IPS DF 19.7 (cell line): Measurements from ENCODE around the gene DRGX.

Experiments
- DNase-seq: peaks from one replicate; pipeline ENCODE4 v3.0.0-alpha.2; 2013; ENCODE audit warnings: low read depth, low spot score

DRGX gene

GRCh38 chr10:49383853-49384252, 12.0 kb downstream of the DRGX start:
- DNase-seq = no peak

GRCh38 chr10:49382826-49383225, 13.1 kb downstream of the DRGX start:
- no peak for DNase-seq

GRCh38 chr10:49382226-49382625, 13.7 kb downstream of the DRGX start:
- DNase-seq = no peak

GRCh38 chr10:49381111-49381900, 14.6 kb downstream of the DRGX start:
- DNase-seq = no peak

- DNase-seq = no peak
Observed at GRCh38 chr10:49379596-49380410, 16.1 kb downstream of the DRGX start.

- DNase-seq = no peak
Observed at GRCh38 chr10:49377256-49377655, 18.6 kb downstream of the DRGX start.

- no peak for DNase-seq
Observed at GRCh38 chr10:49375611-49376010, 20.3 kb downstream of the DRGX start.

- DNase-seq = no peak
Observed at GRCh38 chr10:49374740-49375139, 21.1 kb downstream of the DRGX start.

- no peak for DNase-seq
Observed at GRCh38 chr10:49373361-49373760, 22.5 kb downstream of the DRGX start.

- DNase-seq = no peak
Observed at GRCh38 chr10:49371967-49372366, 23.9 kb downstream of the DRGX start.

- no peak for DNase-seq
Observed at GRCh38 chr10:49370326-49371100, 25.4 kb downstream of the DRGX start.

GRCh38 chr10:49369216-49370162, 26.4 kb downstream of the DRGX start:
- no peak for DNase-seq

GRCh38 chr10:49368256-49368655, 27.6 kb downstream of the DRGX start:
- DNase-seq = no peak

GRCh38 chr10:49367600-49367999, 28.3 kb downstream of the DRGX start:
- no peak for DNase-seq

- no peak for DNase-seq
Observed at GRCh38 chr10:49366460-49366859, 29.4 kb downstream of the DRGX start.

GRCh38 chr10:49365675-49366415, 30.0 kb downstream of the DRGX start:
- DNase-seq = no peak

GRCh38 chr10:49365275-49365674, 30.6 kb downstream of the DRGX start:
- DNase-seq = no peak

- DNase-seq = no peak
Observed at GRCh38 chr10:49364747-49365146, 31.1 kb downstream of the DRGX start.

- no peak for DNase-seq
Observed at GRCh38 chr10:49364051-49364450, 31.8 kb downstream of the DRGX start.

- DNase-seq = no peak
Observed at GRCh38 chr10:49363309-49364031, 32.4 kb downstream of the DRGX start.
